ENCODE results near the gene FOXL2NB. TPM values are rescaled to one million over a fixed set of nuclear protein-coding genes. Genes with fewer than 3 reads are reported as not detected.

Gene FOXL2NB
- total and polyA plus RNA-seq, 10 of the 15 experiments (the other 5 are each of a cell fraction or from before 2014, with no cell fraction given), result not detected

DNA sequence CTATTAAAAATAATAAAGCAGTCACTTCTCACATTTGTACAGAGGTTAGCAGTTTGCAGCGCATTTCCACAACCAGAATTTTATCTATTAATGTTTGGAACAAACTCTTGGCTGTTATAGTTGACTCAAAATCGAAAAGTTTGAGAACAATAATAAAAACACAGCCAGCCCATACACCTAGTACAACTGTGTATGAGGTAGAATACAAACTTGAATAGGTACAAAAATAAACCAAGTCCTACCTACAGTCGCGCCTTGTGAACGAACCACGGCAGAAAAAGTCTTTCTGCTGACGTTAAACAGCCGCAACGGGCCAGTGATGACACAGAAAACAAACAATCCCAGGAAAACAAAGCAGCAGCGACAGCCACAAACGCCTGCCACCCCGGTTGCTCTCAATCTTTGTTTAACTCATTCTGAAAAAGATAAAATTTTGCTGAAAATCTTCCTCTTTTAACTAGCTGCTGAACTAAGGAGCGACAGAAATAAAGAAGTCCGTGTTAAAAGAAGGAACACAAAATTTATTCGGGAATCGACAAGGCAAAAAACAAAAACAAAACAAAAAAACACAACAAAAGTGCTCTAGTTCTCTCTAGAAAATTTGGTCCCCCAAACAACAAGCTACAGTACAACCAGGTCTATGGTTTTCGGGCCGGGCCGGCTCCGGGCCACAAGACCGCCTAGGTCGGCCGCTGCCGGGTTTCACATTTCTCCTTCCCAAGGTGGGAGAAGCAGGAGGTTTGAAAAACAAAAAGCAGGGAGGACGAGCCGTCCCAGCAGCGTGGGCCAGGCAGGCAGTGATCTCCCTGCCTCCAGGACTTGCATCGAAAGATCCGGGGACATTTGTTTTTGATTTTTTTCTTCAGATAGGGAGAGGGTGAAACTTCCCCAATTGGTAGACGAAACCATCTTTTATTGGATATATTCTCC is 3.0 kb upstream of the FOXL2NB start (continued):
- no peak for TF ChIP-seq EP300 (IDR thresholded peaks at IDR 0.05; ENCODE audit: borderline replicate concordance in 1 of 2, control insufficient read depth in 1 of 2, low read depth in 2 of 2, low read length in 2 of 2)
- TF ChIP-seq YY1 (IDR thresholded peaks at IDR 0.05; ENCODE audit: low read depth, low read length), result no peak
- no peak for TF ChIP-seq RUNX3 (IDR thresholded peaks at IDR 0.05; ENCODE audit: low read length)

- Histone ChIP-seq H3K36me3 (ENCODE audit: control insufficient read depth in 2 of 2, insufficient read depth in 2 of 2, low read length in 1 of 2) (no peaks in the 10 kb centered on the region), H2AFZ (ENCODE audit: control insufficient read depth, low read depth, low read length) (no peak overlapping the region), H3K4me2 (ENCODE audit: control insufficient read depth, insufficient read depth) (no peak overlapping the region), H3K79me2 (ENCODE audit: control insufficient read depth, insufficient read depth, low read length) (no peaks in the 10 kb centered on the region), H3K27me3 (replicated peaks in 1 of 2; ENCODE audit: control insufficient read depth in 2 of 2, insufficient read depth in 2 of 2, low read length in 1 of 2) (peaks cover 21 to 32% of the 10 kb centered on the region in 2 experiments), H3K27ac (ENCODE audit: control insufficient read depth, insufficient read depth) (no peak overlapping the region), H3K4me1 (ENCODE audit: control insufficient read depth, insufficient read depth, low read length) (no peaks in the 10 kb centered on the region), H4K20me1 (ENCODE audit: control insufficient read depth, insufficient read depth) (0 out of 2 replicates have a peak, but pooled peaks cover 3% of the 10 kb centered on the region), H3K9ac (ENCODE audit: control insufficient read depth, insufficient read depth, low read length) (no peak overlapping the region), H3K9me3 (replicated peaks; ENCODE audit: control insufficient read depth, insufficient read depth, low read length) (no peaks in the 10 kb centered on the region; the same call in 2 of the 3 replicates), H3K4me3 (no peak overlapping the region)
- ATAC-seq (no peak), FAIRE-seq (no peak), DNase-seq (ENCODE audit: low read depth, low spot score) (no peak)
- WGBS (ENCODE audit: insufficient coverage, insufficient replicate concordance, low lambda C conversion rate, missing lambda C conversion rate), result 23% methylated on average over 12 of the region's 12 CpGs
- POLR2A ChIA-PET, result no interaction called here
- BruUV-seq (replicated peaks), result no TSS peak
- CTCF ChIA-PET, result interaction anchor here (0.6 to 1.7 kb wide), 3 partner anchors 9 to 372 kb away, joined by 3 to 5 read pairs (median 3); no protein-coding TSS in a partner anchor
- in situ Hi-C loops (cut with MboI) (loop anchor here (25.0 kb wide), 1 partner anchor 1182 kb away; the partner anchor contains the start of gene SOX14), intact Hi-C loops (cut with micrococcal nuclease; ENCODE audit: unreplicated experiment) (loop anchor here (5.0 to 10.0 kb wide), 2 partner anchors 150 to 258 kb away; no protein-coding TSS in a partner anchor)
- RAD21 ChIA-PET (ENCODE audit: unreplicated experiment), result no interaction called here
- SMC1A ChIA-PET (ENCODE audit: uncharacterized antibody, unreplicated experiment), result interaction anchor here (0.6 kb wide), 2 partner anchors 91 to 314 kb away, joined by 3 read pairs; no protein-coding TSS in a partner anchor
- TF ChIP-seq RFX5 (IDR thresholded peaks at IDR 0.05; ENCODE audit: low read depth, low read length) (no peak), NR2F1 (conservative IDR thresholded peaks at IDR 0.05) (no peak), NFXL1 (IDR thresholded peaks at IDR 0.05; ENCODE audit: borderline replicate concordance) (no peak), CBX5 (IDR thresholded peaks at IDR 0.05; ENCODE audit: low read depth) (no peak), HDAC6 (IDR thresholded peaks at IDR 0.05; ENCODE audit: unreplicated experiment) (no peak), HDGF (IDR thresholded peaks at IDR 0.05) (no peak), PKNOX1 (IDR thresholded peaks at IDR 0.05) (no peak), WRNIP1 (IDR thresholded peaks at IDR 0.05; ENCODE audit: borderline replicate concordance, low read depth, low read length) (no peak), BACH1 (IDR thresholded peaks at IDR 0.05; ENCODE audit: borderline replicate concordance) (no peak), RELB (IDR thresholded peaks at IDR 0.05; ENCODE audit: low read depth) (no peak), STAT1 (conservative IDR thresholded peaks at IDR 0.05) (no peak), ZNF207 (IDR thresholded peaks at IDR 0.05; ENCODE audit: borderline replicate concordance) (no peak)
- TF ChIP-seq, protein P1, sequence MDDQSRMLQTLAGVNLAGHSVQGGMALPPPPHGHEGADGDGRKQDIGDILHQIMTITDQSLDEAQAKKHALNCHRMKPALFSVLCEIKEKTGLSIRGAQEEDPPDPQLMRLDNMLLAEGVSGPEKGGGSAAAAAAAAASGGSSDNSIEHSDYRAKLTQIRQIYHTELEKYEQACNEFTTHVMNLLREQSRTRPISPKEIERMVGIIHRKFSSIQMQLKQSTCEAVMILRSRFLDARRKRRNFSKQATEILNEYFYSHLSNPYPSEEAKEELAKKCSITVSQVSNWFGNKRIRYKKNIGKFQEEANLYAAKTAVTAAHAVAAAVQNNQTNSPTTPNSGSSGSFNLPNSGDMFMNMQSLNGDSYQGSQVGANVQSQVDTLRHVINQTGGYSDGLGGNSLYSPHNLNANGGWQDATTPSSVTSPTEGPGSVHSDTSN (IDR thresholded peaks at IDR 0.05; ENCODE audit: insufficient replicate concordance, low read depth, low read length), result no peak
These were observed 2.4 kb upstream of the FOXL2NB start for GRCh38 chr3:138944654-138944928.
